Muscle layer of duodenum (tissue), 2 donors: ENCODE data around the gene WDFY2.

Experiments used
- H3K27ac ChIP-seq: one replicate; pipeline ENCODE4 v1.7.0; 2013; ENCODE audit warnings: mild to moderate bottlenecking, low read length
- H3K27me3 ChIP-seq: one replicate; pipeline ENCODE4 v1.7.0; 2013; ENCODE audit warnings: low read depth, mild to moderate bottlenecking, control low read depth, low read length
- H3K36me3 ChIP-seq, 2 donors: one replicate each; pipeline ENCODE4 v1.7.0; 2013; ENCODE audit warnings: low read length in 2 of 2, control low read depth in 1 of 2, mild to moderate bottlenecking in 1 of 2; ENCODE audit not compliant: insufficient read depth in 2 of 2, control insufficient read depth in 1 of 2
- H3K4me1 ChIP-seq, 2 donors: one replicate each; pipeline ENCODE4 v1.7.0; 2013; ENCODE audit warnings: low read length in 2 of 2, mild to moderate bottlenecking in 2 of 2, control low read depth in 1 of 2, moderate library complexity in 1 of 2; ENCODE audit not compliant: insufficient read depth in 2 of 2, control insufficient read depth in 1 of 2
- H3K4me3 ChIP-seq, 2 donors: one replicate each; pipeline ENCODE4 v1.7.0; 2013; ENCODE audit warnings: low read length in 2 of 2, low read depth in 1 of 2, mild to moderate bottlenecking in 1 of 2
- H3K9me3 ChIP-seq, 2 donors: one replicate each; pipeline ENCODE4 v1.7.0; 2013; ENCODE audit warnings: low read length in 2 of 2, control low read depth in 1 of 2, mild to moderate bottlenecking in 1 of 2; ENCODE audit not compliant: control insufficient read depth in 1 of 2
- donor health status: healthy.

Gene WDFY2

GRCh38 chr13:51799261-51799660 is 215.0 kb downstream of the WDFY2 start:
- Histone ChIP-seq H3K27me3 (no peaks in the 10 kb centered on the region), H3K9me3 (no peaks in the 10 kb centered on the region), H3K36me3 (peaks cover 0 to 11% of the 10 kb centered on the region in 2 donors), H3K4me1 (peaks cover 11 to 21% of the 10 kb centered on the region in 2 donors), H3K4me3 (no peak overlapping the region), H3K27ac (no peak overlapping the region)

GRCh38 chr13:51800486-51800885 is 216.2 kb downstream of the WDFY2 start:
- Histone ChIP-seq H3K9me3 (no peaks in the 10 kb centered on the region), H3K4me1 (peaks cover 11 to 21% of the 10 kb centered on the region in 2 donors), H3K27me3 (no peaks in the 10 kb centered on the region)

GRCh38 chr13:51801631-51802099 is 217.4 kb downstream of the WDFY2 start:
- Histone ChIP-seq H3K4me1 (peaks cover 11 to 21% of the 10 kb centered on the region in 2 donors), H3K4me3 (peak overlapping the region in 1 of 2 donors; percentile 7), H3K36me3 (peaks cover 0 to under 1% of the 10 kb centered on the region in 2 donors), H3K27ac (peak overlapping the region; percentile 62), H3K9me3 (no peaks in the 10 kb centered on the region), H3K27me3 (no peaks in the 10 kb centered on the region)

More at GRCh38 chr13:51800486-51800885, 216.2 kb downstream of the WDFY2 start:
- Histone ChIP-seq H3K4me3 (no peak overlapping the region), H3K27ac (no peak overlapping the region), H3K36me3 (peaks cover 0 to 11% of the 10 kb centered on the region in 2 donors)

GRCh38 chr13:51802631-51803418 is 218.6 kb downstream of the WDFY2 start:
- Histone ChIP-seq H3K27ac (peak overlapping the region; percentile 90), H3K36me3 (no peaks in the 10 kb centered on the region), H3K27me3 (no peaks in the 10 kb centered on the region), H3K4me3 (peak overlapping the region; percentile 69 to 78), H3K4me1 (peaks cover 11 to 21% of the 10 kb centered on the region in 2 donors), H3K9me3 (no peaks in the 10 kb centered on the region)

GRCh38 chr13:51803422-51804294 is 219.4 kb downstream of the WDFY2 start, which contains the start of gene DHRS12:
TSS of gene DHRS12 (minus strand) at chr13:51804163. CDS start at chr13:51799659, 4,504 bp downstream.
- Histone ChIP-seq H3K4me1 (peaks cover 11 to 21% of the 10 kb centered on the region in 2 donors), H3K27ac (peak within 1 kb of the TSS; percentile 90), H3K9me3 (no peaks in the 10 kb centered on the region), H3K4me3 (peak within 1 kb of the TSS; percentile 69 to 78), H3K27me3 (no peaks in the 10 kb centered on the region), H3K36me3 (no peaks in the 10 kb centered on the region)

GRCh38 chr13:51804295-51805172 is 220.3 kb downstream of the WDFY2 start:
- Histone ChIP-seq H3K4me1 (peaks cover 11 to 21% of the 10 kb centered on the region in 2 donors), H3K9me3 (no peaks in the 10 kb centered on the region), H3K27ac (peak overlapping the region; percentile 90), H3K27me3 (no peaks in the 10 kb centered on the region), H3K36me3 (no peaks in the 10 kb centered on the region), H3K4me3 (peak overlapping the region; percentile 69 to 78)

GRCh38 chr13:51805313-51805712 is 221.1 kb downstream of the WDFY2 start:
- Histone ChIP-seq H3K27me3 (no peaks in the 10 kb centered on the region), H3K4me3 (peak overlapping the region; percentile 69 to 78), H3K27ac (peak overlapping the region; percentile 90), H3K36me3 (no peaks in the 10 kb centered on the region), H3K4me1 (peaks cover 11 to 21% of the 10 kb centered on the region in 2 donors), H3K9me3 (no peaks in the 10 kb centered on the region)

- Histone ChIP-seq H3K9me3 (no peaks in the 10 kb centered on the region), H3K27ac (no peak overlapping the region), H3K27me3 (no peaks in the 10 kb centered on the region), H3K4me1 (peaks cover 11 to 21% of the 10 kb centered on the region in 2 donors), H3K4me3 (no peak overlapping the region), H3K36me3 (no peaks in the 10 kb centered on the region)
These were observed 221.7 kb downstream of the WDFY2 start for GRCh38 chr13:51805925-51806324.

- no peaks in the 10 kb centered on the region for H3K27me3 ChIP-seq
- no peak overlapping the region for H3K27ac ChIP-seq
- no peaks in the 10 kb centered on the region for H3K36me3 ChIP-seq
- no peaks in the 10 kb centered on the region for H3K9me3 ChIP-seq
- H3K4me3 ChIP-seq: no peak overlapping the region
- H3K4me1 ChIP-seq: peaks cover 11 to 17% of the 10 kb centered on the region in 2 donors
These were observed 222.3 kb downstream of the WDFY2 start for GRCh38 chr13:51806566-51806965.

- Histone ChIP-seq H3K4me1 (peaks cover 11 to 12% of the 10 kb centered on the region in 2 donors), H3K27me3 (no peaks in the 10 kb centered on the region), H3K9me3 (no peaks in the 10 kb centered on the region), H3K27ac (no peak overlapping the region), H3K36me3 (no peaks in the 10 kb centered on the region), H3K4me3 (no peak overlapping the region)
These were observed 222.8 kb downstream of the WDFY2 start for GRCh38 chr13:51807041-51807440.
